NCI-H526 treated with DMSO at 0.1 percent for 48 hours (cell line): ENCODE measurements around the gene SNRPD1.
"Not testable (repeated sequence)": the region's sequence is repeated elsewhere in the genome, so short reads cannot be mapped to it uniquely, and the experiment has no call there.

Source experiments
- DNase-seq: peaks from one replicate; lab custom pipeline; 2025; lab: John Stamatoyannopoulos, UW

Gene SNRPD1

DNA sequence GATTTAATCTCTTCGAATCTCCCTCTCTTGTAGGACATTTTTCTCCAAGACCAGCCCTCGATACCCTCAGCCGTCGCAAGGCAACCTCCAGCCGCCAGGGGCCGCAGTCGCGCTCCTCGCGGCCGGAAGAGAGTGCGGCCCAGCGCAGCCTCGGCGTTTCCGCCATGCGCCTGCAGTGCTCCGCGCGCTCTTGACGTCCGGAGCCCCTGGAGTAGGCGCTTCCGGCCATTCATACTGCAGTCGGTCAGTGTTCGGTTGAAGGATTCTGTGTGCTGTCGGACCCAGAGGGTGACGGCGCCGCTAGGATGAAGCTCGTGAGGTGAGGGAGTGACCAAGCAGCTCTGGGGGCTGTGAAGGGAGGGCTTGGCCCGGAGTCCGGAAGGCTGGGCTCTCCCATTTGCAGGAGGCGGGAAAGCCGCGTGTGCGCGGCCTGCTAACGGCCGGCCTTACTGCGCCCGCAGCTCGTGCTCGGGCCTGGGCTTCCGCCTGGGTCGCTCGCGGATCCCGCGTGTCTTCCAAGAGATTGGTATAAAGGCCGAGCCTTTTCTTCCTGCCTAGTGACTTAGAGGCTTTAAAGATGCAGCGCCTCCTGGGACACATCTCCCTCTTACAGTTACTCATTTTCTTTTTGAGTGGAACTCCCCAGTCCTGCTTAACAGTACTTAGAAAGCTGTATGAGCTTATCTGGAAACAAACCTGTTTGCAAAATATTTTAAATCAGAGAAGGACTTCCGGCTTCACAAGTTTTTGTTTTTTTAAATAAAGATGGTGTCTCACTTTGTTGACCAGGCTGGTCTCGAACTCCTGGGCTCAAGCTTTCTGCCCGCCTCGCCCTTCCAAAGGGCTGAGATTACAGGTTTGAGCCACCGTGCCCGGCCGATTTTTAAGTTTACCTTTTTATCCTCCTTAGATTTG, at the start of gene SNRPD1:
Gene SNRPD1, plus strand, starts transcription at position 190 of the 915 bp plus-strand sequence. Its CDS starts 116 bp downstream, at position 306.
- DNase-seq: peak; percentile 72

DNA sequence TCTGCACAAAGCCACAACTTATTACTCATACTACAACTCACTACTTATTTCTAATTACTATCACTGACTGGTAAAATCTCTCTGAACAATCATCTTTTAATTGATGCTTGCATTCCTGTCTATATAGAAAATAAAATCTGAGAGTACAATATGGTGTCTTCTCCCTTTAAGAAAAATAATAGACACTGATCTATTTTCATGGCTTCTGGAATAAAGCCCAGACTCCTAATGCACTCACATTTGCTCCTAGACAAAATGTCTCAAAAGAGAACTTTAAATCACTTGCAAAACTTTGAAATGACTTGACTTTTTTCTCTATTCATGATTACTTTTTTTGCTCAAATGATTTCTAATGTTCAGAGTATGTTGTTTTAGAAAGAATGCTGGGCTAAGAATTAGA, 40.3 kb upstream of the SNRPD1 start:
- DNase-seq: no peak

DNA sequence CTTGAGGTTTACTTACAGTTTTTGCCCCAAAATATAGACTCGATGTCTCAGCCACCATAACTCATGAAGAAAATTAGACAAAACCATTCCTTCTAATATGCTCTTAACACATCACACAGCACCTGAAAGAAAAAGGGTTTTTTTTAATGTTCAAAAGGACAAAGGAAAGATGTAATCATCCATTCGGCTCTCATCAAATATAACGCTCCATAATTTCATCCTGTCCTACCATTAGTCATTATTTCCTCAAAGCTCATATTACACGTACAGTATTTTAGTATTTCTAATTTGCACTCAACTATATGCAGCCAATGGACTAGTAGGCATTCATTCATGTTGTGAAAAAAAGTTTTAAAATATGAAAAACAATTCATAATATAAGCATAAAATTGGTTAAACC, 36.5 kb upstream of the SNRPD1 start:
- DNase-seq: no peak

DNA sequence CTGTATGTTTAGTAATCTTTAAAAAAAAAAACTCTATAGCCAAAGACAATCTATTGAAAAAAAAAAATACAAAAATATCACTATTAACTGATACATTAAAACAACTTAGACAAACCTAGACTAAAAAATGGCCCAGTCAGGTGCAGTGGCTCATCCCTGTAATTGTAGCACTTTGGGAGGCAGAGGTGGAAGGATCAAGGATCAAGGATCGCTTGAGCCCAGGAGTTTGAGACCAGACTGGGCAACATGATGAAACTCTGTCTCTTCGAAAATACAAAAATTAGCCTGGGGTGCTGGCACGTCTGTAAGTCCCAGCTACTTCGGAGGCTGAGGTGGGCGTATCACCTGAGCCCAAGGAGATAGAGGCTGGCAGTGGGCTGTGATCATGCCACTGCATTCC, 27.7 kb upstream of the SNRPD1 start:
- no peak for DNase-seq

DNA sequence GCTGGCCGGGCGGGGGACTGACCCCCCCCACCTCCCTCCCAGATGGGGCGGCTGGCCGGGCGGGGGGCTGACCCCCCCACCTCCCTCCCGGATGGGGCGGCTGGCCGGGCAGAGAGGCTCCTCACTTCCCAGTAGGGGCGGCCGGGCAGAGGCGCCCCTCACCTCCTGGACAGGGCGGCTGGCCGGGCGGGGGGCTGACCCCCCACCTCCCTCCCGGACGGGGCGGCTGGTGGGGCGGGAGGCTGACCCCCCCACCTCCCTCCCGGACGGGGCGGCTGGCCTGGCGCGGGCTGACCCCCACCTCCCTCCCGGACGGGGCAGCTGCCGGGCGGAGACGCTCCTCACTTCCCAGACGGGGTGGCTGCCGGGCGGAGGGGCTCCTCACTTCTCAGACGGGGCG, 19.8 kb upstream of the SNRPD1 start:
- DNase-seq: not testable (repeated sequence)

DNA sequence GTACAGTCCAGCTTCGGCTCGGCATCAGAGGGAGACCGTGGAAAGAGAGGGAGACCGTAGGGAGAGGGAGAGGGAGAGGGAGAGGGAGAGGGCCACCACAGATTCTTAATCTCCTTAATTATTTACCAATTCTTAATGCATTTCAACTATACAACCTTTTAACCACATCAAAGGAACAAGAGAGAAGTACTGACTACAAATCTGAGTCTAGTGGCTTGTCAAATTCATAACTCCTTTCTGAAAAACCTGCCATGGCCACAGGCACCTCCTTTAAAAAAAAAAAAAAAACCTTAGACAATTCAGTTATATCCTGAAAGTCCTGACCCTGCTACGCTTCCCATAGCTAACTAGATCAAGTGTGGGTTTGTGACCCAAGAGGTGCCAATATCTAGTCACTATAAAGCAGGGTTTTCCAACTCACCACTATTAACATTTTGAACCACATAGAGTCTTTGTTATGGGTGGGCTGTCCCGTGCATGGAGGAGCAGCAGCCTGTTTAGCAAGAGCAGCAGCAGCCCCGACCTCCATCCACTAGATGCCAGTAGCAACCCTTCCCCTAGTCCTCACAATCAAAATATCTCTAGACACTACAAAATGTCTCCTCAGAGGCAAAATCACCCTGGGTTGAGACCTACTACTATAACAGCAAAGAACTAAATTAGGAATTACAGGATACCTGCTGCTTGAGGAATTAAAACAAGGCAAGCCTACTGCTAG, 18.4 kb upstream of the SNRPD1 start:
- no peak for DNase-seq

DNA sequence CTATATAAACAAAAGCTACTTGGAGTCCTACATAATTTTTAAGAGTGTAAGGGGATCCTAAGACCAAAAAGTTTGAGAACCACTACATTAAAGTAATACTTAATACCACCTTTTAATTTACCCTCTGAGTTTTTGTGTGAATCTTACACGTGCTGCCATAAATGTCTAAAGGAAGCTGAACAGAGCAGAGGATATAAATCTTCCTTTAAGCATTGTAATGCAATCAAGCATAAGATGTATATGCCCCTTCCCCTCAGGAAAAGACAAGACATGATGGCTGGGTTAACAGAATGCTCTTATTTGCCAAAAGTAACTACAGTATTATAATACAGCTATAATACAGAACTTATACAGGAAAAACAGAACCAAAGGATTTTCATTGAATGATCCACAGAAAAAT, 14.5 kb upstream of the SNRPD1 start:
- no peak for DNase-seq

DNA sequence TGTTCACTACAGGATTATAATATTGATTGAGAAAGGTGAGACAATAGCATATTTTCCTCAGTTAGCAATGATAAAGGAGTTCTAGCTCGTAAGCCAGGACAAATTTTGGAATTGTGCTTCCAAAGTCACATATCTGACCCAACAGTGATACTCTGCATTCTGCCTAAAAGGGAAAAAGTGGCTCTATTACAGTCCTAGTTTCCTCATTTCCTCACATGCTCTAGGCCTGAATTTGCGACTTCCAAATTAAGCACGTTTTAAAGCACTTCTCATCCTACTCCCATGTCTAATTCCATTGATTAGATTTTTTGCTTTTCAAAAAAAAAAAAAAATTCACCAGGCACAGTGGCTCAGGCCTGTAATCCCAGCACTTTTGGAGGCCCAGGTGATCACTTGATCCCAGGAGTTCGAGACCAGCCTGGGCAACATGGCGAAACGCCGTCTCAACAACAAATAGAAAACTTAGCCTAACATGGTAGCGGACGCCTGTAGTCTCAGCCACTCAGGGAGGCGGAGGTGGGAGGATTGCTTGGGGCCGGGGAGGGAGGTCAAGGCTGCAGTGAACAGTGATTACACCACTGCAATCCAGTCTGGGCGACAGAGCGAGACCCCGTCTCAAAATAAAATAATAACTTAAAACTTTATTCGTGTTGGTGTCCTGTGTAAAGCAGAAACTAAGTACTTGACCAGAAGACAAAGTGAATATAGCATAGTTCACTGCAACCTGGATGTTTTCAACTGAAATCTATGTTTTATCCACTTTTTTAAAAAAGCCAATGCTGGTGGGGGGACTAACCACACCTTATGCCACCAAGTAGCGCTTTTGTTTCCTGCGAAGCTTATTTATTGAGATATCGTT, 13.2 kb upstream of the SNRPD1 start:
- DNase-seq: no peak

DNA sequence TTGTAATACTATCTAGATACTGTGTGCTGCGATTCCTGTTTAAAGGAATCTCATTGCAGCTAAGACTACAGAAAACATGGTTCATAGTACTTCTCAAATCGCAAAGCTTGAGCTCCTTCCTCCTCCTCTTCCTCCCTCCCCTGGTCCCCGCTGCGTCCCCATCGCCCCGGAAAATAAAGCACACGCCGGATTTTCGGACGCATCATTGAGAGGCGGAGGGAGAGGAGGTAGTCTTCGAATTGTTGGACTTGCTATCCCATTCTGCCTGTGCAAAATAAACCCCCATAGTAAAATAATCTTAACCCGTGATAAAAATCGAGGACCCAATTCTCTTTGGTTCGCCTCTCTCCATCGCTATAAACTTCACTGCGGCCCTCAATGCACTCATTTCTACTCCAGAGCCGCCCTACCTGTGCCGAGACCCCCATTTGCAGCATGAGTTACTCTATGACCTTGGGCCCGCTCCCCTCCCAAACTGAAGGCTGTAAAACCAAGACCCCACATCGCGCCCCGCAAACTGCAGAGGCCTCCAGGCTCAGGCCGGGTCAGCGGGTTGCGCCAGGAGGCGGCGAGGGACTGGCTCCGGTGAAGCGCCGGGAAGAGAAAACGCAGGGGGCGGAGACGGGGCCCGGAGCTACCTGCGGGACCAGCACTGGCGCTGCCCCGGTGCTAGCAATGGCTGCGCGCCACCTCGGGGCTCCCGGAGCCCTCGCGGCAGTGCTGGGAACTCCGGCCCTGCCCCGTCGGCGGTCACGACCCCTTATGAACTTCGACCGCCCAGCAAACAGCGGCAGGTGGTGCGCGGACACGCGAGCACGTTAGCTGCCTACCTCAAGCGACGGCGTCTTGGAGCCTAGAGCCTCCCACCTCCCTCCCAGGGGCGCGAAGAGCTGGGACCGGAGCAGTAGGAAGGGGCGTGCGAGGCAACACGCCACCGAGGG, 12.3 kb upstream of the SNRPD1 start:
- DNase-seq: peak; percentile 34

DNA sequence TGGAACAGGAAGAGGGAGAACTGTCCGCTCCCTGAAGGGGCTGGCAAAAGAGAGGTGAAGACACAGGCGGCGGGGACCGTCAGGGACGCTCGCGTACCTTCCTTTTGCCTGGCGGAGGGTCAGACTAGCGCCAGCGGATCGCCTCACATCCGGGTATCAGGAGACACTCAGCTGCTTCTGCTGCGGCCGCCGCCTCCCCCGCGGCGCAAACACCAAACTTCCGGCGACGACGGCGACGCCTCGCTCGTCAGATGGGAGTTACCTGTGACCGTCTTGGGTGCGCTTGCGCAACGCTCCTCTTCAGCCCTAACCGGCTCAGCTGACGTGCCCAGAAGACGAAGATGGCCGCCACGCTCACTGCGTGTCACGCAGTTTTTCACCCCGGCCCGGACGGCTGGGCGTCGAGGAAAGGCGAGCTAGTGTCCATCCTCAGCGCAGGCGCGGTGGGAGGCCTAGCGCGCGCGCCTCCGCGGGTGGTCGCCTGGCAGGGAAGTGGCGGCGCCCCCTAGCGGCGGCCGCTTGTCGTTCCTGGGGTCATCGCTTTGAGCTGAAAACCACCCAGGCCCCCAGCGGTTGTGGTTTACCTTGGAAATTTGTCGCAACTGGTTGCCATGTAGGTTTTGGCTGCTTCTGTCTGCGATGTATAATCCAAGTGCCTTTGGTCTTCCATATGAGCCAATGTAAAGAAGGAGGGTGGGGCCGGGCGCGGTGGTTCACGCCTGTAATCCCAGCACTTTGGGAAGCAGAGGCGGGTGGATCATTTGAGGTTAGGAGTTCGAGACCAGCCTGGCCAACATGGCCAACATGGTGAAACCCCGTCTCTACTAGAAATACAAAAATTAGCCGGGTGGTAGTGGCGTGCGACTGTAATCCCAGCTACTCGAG, 11.3 kb upstream of the SNRPD1 start, which contains the start of gene ESCO1:
Gene ESCO1, minus strand, starts transcription at position 179 of the 885 bp plus-strand sequence. CDS start 25,861 bp downstream, outside the sequence.
- peak; percentile 94 for DNase-seq

DNA sequence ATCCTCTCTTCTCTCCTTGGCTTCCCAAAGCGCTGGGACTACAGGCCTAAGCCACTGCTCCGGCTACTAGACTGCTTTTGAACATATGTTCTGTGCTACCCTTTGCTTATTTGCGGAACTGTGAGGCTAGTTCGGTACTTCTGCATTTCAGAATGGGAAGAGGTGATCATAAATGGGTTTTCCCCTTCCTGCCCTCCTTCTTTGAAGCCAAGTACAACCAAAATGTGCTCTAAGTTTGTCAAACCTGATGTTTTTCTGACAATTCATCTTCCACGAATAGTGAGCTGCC, 9.9 kb upstream of the SNRPD1 start:
- no peak for DNase-seq

DNA sequence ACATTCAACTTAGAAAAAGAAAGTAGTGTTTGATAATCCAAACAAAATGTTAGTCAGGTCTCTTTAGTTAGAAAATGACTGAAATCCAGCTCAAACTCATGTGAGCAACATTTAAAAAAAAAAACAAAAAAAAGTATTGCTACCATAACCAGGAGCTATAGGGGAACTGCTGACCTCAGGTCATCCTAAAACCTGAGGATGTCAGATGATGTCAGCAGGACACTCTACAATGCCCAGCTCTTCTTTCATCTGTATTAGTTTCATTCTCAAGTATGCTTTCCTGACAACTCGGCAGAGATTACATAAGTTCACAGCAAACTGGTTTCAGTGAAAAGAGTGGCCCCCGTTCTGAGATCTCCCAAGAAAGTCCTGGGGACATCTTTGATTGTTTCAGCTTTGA, 7.4 kb upstream of the SNRPD1 start:
- DNase-seq: no peak

DNA sequence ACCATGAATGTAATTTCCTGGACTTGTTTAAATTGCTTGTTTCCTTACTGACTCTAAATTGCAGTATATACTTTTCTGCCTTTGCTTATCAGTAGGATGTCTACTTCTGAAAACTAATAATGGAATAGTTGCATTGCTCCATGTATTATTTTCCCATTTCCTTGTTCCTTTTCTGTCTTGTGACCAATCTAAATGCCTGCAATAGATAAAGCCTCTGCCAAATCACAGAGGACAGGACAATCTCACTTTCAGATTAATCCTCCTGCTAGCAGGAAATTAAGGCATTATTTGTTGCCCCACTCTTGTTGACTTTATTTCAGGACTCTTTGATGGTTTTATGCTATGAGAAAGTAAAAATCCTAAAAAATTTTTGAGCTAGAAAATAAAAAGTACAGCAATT, 6.9 kb upstream of the SNRPD1 start:
- DNase-seq: no peak

DNA sequence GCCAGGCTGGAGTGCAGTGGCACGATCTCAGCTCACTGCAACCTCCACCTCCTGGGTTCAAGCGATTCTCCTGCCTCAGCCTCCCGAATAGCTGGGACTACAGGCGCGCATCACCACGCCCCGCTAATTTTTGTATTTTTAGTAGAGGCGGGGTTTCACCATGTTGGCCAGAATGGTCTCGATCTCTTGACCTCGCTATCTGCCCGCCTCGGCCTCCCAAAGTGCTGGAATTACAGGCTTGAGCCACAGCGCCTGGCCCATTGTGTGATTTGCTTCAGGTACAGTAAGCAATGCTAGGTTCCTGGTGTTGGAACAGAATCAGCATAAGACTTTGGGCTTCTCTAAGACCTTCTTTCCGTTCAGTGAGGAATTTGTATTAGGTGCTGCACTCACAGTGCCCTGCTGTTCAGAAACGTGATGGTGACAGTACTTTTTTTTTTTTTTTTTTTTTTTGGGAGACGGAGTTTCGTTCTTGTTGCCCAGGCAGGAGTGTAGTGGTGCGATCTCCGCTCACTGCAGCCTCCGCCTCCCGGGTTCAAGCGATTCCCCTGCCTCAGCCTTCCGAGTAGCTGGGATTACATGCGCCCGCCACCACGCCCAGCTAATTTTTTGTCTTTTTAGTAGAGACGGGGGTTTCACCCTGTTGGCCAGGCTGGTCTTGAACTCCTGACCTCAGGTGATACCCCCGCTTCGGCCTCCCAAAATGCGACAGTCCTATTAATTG, 551 bp upstream of the SNRPD1 start:
- not testable (repeated sequence) for DNase-seq

DNA sequence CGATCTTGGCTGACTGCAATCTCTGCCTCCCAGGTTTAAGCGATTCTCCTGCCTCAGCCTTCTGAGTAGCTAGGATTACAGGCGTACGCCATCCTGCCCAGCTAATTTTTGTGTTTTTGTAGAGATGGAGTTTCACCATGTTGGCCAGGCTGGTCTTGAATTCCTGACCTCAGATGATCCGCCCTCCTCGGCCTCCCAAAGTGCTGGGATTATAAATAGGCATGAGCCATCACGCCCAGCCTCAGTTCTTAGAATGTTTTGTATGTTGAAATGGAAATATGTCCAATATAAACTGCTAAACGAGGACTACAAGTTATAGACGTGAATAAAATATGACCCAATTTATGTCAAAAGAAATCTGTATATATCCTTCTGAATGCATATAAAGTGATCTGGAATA, 9.5 kb downstream of the SNRPD1 start:
- not testable (repeated sequence) for DNase-seq

DNA sequence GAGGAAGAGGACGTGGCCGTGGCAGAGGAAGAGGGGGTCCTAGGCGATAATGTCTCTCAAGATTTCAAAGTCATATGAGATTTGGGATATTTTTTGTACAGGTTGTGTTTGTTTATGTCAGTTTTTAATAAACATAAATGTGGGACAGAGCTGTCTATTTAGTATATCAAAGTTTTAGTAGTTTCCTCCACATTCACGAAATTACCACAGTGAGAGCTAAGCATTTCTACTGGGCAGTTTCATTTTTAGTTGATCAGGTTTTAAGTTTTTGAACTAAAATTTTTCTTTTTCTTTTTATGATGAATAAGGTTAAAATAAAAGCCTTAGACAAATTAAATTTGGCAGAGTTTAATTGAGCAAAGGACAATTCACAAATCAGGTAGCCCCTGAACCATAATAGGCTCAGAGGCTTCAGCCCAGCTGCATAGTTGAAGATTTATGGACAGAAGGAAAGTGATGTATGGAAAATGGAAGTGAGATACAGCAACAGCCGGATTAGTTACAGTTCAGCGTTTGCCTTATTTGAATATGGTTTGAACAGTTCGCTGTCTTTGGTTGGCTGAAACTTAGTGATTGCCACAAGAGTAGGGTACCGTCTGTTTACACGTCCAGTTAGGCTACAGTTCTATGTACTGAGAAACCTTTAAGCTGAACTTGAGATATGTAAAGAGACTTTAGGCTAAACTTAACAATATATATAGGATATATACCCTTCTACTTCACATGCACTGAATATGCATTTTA, 17.1 kb downstream of the SNRPD1 start:
- no peak for DNase-seq

DNA sequence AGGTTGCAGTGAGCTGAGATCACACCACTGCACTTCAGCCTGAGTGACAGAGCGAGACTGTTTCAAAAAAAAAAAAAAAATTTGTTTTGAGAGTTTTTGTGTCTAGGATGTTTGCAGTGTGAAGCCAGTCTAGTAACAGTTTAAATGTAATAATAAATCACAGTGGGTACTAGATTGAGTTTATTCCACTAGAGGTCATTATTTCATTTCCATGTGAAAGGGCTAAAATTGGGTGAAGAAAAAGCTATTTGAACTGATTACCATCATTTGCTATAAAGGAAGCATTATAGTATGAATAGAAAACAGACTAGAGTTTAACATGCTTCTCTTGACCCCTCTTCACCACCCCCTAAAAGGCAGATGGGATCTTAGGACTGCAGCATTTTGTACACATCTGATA, 20.3 kb downstream of the SNRPD1 start:
- DNase-seq: no peak

DNA sequence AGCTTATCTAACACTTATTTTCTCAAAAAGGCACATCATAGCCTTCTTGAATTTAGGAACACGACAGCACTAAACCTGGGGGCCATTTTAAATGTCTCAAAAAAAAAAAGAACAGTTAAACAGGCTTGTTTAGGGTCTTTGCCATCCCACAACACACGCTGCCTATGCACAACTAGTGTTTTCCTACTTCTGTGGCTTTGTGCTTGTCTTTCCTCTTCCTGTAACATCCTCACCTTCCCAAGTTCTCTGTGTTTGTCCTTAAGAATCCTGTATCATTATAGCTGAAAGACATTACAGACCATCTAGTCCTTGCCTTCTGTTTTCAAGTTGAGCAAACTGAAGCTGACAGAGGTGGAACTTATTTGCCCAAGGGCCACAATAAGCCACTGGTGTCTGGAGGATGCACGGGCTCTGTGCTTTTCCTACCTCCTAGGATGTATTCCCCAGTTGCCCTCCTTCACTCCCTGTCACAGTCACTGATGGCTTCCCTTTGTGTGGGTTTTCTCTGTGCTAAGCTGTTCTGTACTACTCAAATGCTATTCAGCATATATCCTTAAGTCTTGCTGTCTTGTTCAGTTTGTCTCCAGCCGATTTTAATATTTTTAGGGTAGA, 22.6 kb downstream of the SNRPD1 start:
- DNase-seq: no peak
